Cardiac muscle cell (in vitro differentiated cells and primary cell): ENCODE measurements around the gene POMC. TPM values are rescaled to one million over a fixed set of nuclear protein-coding genes. Genes with fewer than 3 reads are reported as not detected.
A peak's percentile ranks its signal among the peaks of the same experiment; 100 is the strongest.

Experiments used
- DNase-seq, 2 donors: peaks; one replicate each; pipeline versions ENCODE4 v3.0.0 to v3.0.0-alpha.2; 2010 to 2017; ENCODE audit warnings: low read depth in 1 of 2, low spot score in 1 of 2
- H3K27ac ChIP-seq: fragments of 200-600 bp; sonication (generic); 2 replicates; pipeline ENCODE4 v1.5.1; 2016
- H3K27me3 ChIP-seq: fragments of 200-600 bp; sonication (generic); 2 replicates; pipeline ENCODE4 v1.6.0; 2016; ENCODE audit warnings: control low read depth
- H3K36me3 ChIP-seq: fragments of 200-600 bp; sonication (generic); 2 replicates; pipeline ENCODE4 v1.5.1; 2016; ENCODE audit warnings: control low read depth
- H3K4me1 ChIP-seq: fragments of 200-600 bp; sonication (generic); 2 replicates; pipeline ENCODE4 v1.8.1; 2017; ENCODE audit warnings: low read depth, mild to moderate bottlenecking, mixed run types
- H3K4me3 ChIP-seq: fragments of 200-600 bp; sonication (generic); 2 replicates; pipeline ENCODE4 v1.5.1; 2016; ENCODE audit warnings: mild to moderate bottlenecking
- H3K9me3 ChIP-seq: fragments of 200-600 bp; sonication (generic); 2 replicates; pipeline ENCODE4 v1.5.1; 2017; ENCODE audit warnings: low read depth, mild to moderate bottlenecking, control low read depth
- CTCF ChIP-seq: IDR thresholded peaks from 2 replicates; pipeline ENCODE4 v1.5.1; 2012; ENCODE audit warnings: low read depth, mild to moderate bottlenecking, low read length
- polyA plus RNA-seq: library from polyadenylated mRNA; unstranded; fragments of >200 nt; fragmentation: Nextera tagmentation; extraction: Ambion mirVana; gene quantifications from 2 replicates; pipeline ENCODE4 v1.2.1, GENCODE V29; 2016
- total RNA-seq: library from RNA; depleted of rRNA; stranded (reverse); fragments of >200 nt; gene quantifications from 2 replicates; pipeline ENCODE4 v1.2.3, GENCODE V29; 2016

POMC gene
- total and polyA plus RNA-seq, 2 experiments from 2014 or later = 2.0 to 2.8 TPM

GRCh38 chr2:25125189-25125588 lies 43.2 kb downstream of the POMC start:
- H3K27me3 ChIP-seq = no peaks in the 10 kb centered on the region
- H3K9me3 ChIP-seq = no peaks in the 10 kb centered on the region
- no peaks in the 10 kb centered on the region for H3K36me3 ChIP-seq
- TF ChIP-seq CTCF = no peak
- DNase-seq = no peak
- H3K4me1 ChIP-seq = no peaks in the 10 kb centered on the region
- no peak overlapping the region for H3K27ac ChIP-seq
- no peak overlapping the region for H3K4me3 ChIP-seq

GRCh38 chr2:25123682-25124081 lies 44.7 kb downstream of the POMC start:
- Histone ChIP-seq H3K4me1 (no peaks in the 10 kb centered on the region), H3K9me3 (no peaks in the 10 kb centered on the region), H3K4me3 (no peak overlapping the region), H3K27me3 (no peaks in the 10 kb centered on the region), H3K27ac (no peak overlapping the region), H3K36me3 (no peaks in the 10 kb centered on the region)
- no peak for TF ChIP-seq CTCF
- no peak for DNase-seq

DNA sequence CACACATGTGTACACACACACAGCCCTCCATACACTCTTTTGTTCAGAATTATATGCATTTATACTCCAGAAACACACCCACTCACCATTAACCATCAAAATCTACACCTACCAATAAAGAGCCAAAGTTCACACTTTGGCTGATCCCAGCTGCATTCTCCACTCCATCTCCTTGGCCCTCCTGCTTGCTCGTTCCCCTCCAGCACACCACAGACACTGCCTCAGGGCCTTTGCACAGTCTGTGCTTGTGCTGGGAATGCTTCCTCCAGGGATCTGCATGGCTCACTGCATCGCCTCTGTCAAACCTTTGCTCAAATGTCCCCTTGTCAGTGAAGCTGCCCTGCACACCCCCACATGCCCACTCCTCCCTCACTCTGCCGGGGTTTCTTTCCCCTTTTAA lies 46.0 kb downstream of the POMC start:
- Histone ChIP-seq H3K4me3 (no peak overlapping the region), H3K36me3 (no peaks in the 10 kb centered on the region), H3K4me1 (no peaks in the 10 kb centered on the region), H3K27me3 (no peaks in the 10 kb centered on the region), H3K27ac (no peak overlapping the region), H3K9me3 (no peaks in the 10 kb centered on the region)
- DNase-seq = no peak
- TF ChIP-seq CTCF = no peak

- no peak overlapping the region for H3K4me3 ChIP-seq
- H3K27ac ChIP-seq = no peak overlapping the region
- no peak for TF ChIP-seq CTCF
- peaks cover 3% of the 10 kb centered on the region for H3K4me1 ChIP-seq
- no peak for DNase-seq
- H3K9me3 ChIP-seq = no peaks in the 10 kb centered on the region
- H3K27me3 ChIP-seq = no peaks in the 10 kb centered on the region
- H3K36me3 ChIP-seq = no peaks in the 10 kb centered on the region
Measured at GRCh38 chr2:25119263-25119662, 49.1 kb downstream of the POMC start.

- Histone ChIP-seq H3K9me3 (no peaks in the 10 kb centered on the region), H3K36me3 (no peaks in the 10 kb centered on the region), H3K27ac (no peak overlapping the region), H3K27me3 (no peaks in the 10 kb centered on the region), H3K4me3 (no peak overlapping the region), H3K4me1 (peaks cover 3% of the 10 kb centered on the region)
- DNase-seq = no peak
- TF ChIP-seq CTCF = no peak
Measured at GRCh38 chr2:25116956-25117355, 51.4 kb downstream of the POMC start.

DNA sequence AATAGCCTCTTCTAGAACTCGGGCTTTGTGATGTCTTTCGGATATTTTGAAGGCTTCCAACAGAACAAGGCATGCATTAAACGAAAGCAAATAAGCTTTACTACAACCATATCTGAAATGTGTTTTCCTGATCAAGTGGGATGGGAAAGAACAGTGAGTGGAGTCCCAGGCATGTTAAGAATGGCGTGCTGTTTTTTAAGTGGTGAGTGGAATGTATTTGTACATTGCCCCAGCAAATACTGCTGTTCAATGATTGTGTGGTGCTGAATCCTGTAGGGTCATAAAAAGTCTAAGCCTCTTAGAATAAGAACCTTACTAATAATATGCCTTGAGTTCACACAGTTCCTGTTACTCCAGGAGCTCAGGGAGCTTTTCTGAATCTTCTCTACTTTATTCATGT lies 52.5 kb downstream of the POMC start:
- Histone ChIP-seq H3K4me1 (peaks cover 3% of the 10 kb centered on the region), H3K4me3 (no peak overlapping the region), H3K27me3 (no peaks in the 10 kb centered on the region), H3K27ac (peak overlapping the region; percentile 77), H3K9me3 (no peaks in the 10 kb centered on the region), H3K36me3 (no peaks in the 10 kb centered on the region)
- no peak for TF ChIP-seq CTCF
- DNase-seq = peak; percentile 53 to 66
